K562 (cell line): ENCODE results near the gene LTN1. TPM values are rescaled to one million over a fixed set of nuclear protein-coding genes. Genes with fewer than 3 reads are reported as not detected.

Source experiments
- HDAC6 ChIP-seq: IDR thresholded peaks from 2 replicates; pipeline ENCODE4 v1.6.1; 2012; ENCODE audit warnings: low read depth, mild to moderate bottlenecking, control low read depth, inconsistent platforms, low read length, moderate library complexity
- HIVEP1 ChIP-seq: fragments of 250-450 bp; sonication (Bioruptor Pico); IDR thresholded peaks from 2 replicates; pipeline ENCODE4 v1.4.0; 2020; ENCODE audit warnings: mild to moderate bottlenecking
- KHSRP ChIP-seq: fragments of 450-650 bp; IDR thresholded peaks from 2 replicates; pipeline ENCODE4 v1.6.1; 2017
- KLF1 ChIP-seq: fragments of 450-650 bp; IDR thresholded peaks from 2 replicates; pipeline ENCODE4 v1.6.1; 2016; ENCODE audit warnings: missing genetic modification characterization, missing compliant biosample characterization
- MBD2 ChIP-seq: sonication (generic); IDR thresholded peaks from 2 replicates; pipeline ENCODE4 v1.6.1; 2016; ENCODE audit warnings: low read depth, borderline replicate concordance
- MLX ChIP-seq, 2 experiments: fragments of 450-650 bp in 1 of 2; sonication (generic) in 1 of 2; formaldehyde crosslinking; conservative IDR thresholded peaks; 2 replicates each; pipeline versions ENCODE4 v1.4.0 to v1.8.1; 2020 to 2022; ENCODE audit warnings: mild to moderate bottlenecking in 1 of 2, missing genetic modification reagents in 1 of 2
- NR2F6 ChIP-seq: fragments of 450-650 bp; formaldehyde crosslinking; IDR thresholded peaks from 2 replicates; pipeline ENCODE4 v1.4.0; 2020; ENCODE audit warnings: mild to moderate bottlenecking
- PKNOX1 ChIP-seq: fragments of 450-650 bp; IDR thresholded peaks from 2 replicates; pipeline ENCODE4 v1.6.1; 2016
- POLR3A ChIP-seq: IDR thresholded peaks from 2 replicates; pipeline ENCODE4 v1.6.1; 2011; ENCODE audit warnings: borderline replicate concordance, mild to moderate bottlenecking, moderate library complexity; ENCODE audit not compliant: insufficient read length, insufficient read depth; ENCODE audit errors: extremely low read depth
- SPI1 ChIP-seq: IDR thresholded peaks from 2 replicates; pipeline ENCODE4 v1.6.1; 2011; ENCODE audit warnings: low read depth, low read length, control low read depth, borderline replicate concordance
- ZEB2 ChIP-seq: fragments of 450-650 bp; IDR thresholded peaks from 2 replicates; pipeline ENCODE4 v1.6.1; 2016
- ZNF395 ChIP-seq: fragments of 200-800 bp; sonication (Bioruptor generic); IDR thresholded peaks from 2 replicates; pipeline ENCODE4 v1.6.1; 2017; ENCODE audit warnings: missing genetic modification characterization, missing compliant biosample characterization
- ZNF766 ChIP-seq: fragments of 200-800 bp; sonication (Bioruptor generic); conservative IDR thresholded peaks from 2 replicates; pipeline ENCODE4 v1.6.1; 2016; ENCODE audit warnings: missing genetic modification characterization, missing compliant biosample characterization
- polyA plus RNA-seq, 8 experiments: library from polyadenylated mRNA; depleted of rRNA in 4 of 8; stranded (reverse) in 5 of 8; unstranded in 3 of 8; fragments of >200 nt; fragmentation: Nextera tagmentation in 2 of 8; fragmentation: Illumina TruSeq in 1 of 8; extraction: Ambion mirVana in 2 of 8; extraction: Trizol in 1 of 8; gene quantifications; 2 replicates each; pipeline versions ENCODE4 v1.2.1 to v1.2.3, GENCODE V29; 2011 to 2014; ENCODE audit warnings: inconsistent platforms in 1 of 8, missing spikeins in 1 of 8
- total RNA-seq, 7 experiments: library from RNA; depleted of rRNA in 6 of 7; stranded (reverse); fragments of >200 nt in 6 of 7; fragmentation: Illumina TruSeq in 2 of 7; extraction: Trizol in 2 of 7; gene quantifications; 2 replicates each; pipeline versions ENCODE4 v1.2.1 to v1.2.3, GENCODE V29; 2011 to 2021; ENCODE audit warnings: low replicate concordance in 1 of 7
- TF ChIP-seq, protein P1 (sequence below): fragments of 250-450 bp; sonication (Bioruptor Pico); IDR thresholded peaks from 2 replicates; pipeline ENCODE4 v1.8.0; 2021; ENCODE audit warnings: borderline replicate concordance, mild to moderate bottlenecking, moderate library complexity; ENCODE audit not compliant: poor library complexity, severe bottlenecking
- TF ChIP-seq, protein P2 (sequence below), 3 experiments: fragments of 200-800 bp in 1 of 3; fragments of 250-450 bp in 1 of 3; fragments of 450-650 bp in 1 of 3; sonication (Bioruptor Pico) in 1 of 3; sonication (Bioruptor generic) in 1 of 3; formaldehyde crosslinking in 1 of 3; IDR thresholded peaks; 2 replicates each; pipeline versions ENCODE4 v1.6.1 to v1.8.0; 2016 to 2022; ENCODE audit warnings: mild to moderate bottlenecking in 2 of 3, missing genetic modification characterization in 2 of 3, missing compliant biosample characterization in 1 of 3, moderate library complexity in 1 of 3
- TF ChIP-seq, protein P3 (sequence below): fragments of 200-400 bp; formaldehyde crosslinking; IDR thresholded peaks from 2 replicates; pipeline ENCODE4 v1.6.1; 2017; ENCODE audit warnings: mild to moderate bottlenecking, low read depth, low read length, moderate library complexity

Gene LTN1
- total and polyA plus RNA-seq, 9 of the 15 experiments (the other 6 are each of a cell fraction or from before 2014, with no cell fraction given): 15.7 to 49.6 (median 28.7) TPM

GRCh38 chr21:28992526-28993292 is at the start of gene LTN1 (continued):
- TF ChIP-seq PKNOX1: peak; percentile 99
- 0 out of 2 replicates have a peak, but pooled peaks have one; percentile 39 for TF ChIP-seq NR2F6
- TF ChIP-seq, protein P1, sequence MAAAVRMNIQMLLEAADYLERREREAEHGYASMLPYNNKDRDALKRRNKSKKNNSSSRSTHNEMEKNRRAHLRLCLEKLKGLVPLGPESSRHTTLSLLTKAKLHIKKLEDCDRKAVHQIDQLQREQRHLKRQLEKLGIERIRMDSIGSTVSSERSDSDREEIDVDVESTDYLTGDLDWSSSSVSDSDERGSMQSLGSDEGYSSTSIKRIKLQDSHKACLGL (CRISPR knock-in tag): peak; percentile 33
- TF ChIP-seq MBD2: peak; percentile 96
- TF ChIP-seq ZEB2: peak; percentile 96
- peak; percentile 80 for TF ChIP-seq SPI1
- TF ChIP-seq ZNF395: peak; percentile 61; the same call in 1 of the 2 replicates
- no peak for TF ChIP-seq POLR3A
- TF ChIP-seq, protein P2, sequence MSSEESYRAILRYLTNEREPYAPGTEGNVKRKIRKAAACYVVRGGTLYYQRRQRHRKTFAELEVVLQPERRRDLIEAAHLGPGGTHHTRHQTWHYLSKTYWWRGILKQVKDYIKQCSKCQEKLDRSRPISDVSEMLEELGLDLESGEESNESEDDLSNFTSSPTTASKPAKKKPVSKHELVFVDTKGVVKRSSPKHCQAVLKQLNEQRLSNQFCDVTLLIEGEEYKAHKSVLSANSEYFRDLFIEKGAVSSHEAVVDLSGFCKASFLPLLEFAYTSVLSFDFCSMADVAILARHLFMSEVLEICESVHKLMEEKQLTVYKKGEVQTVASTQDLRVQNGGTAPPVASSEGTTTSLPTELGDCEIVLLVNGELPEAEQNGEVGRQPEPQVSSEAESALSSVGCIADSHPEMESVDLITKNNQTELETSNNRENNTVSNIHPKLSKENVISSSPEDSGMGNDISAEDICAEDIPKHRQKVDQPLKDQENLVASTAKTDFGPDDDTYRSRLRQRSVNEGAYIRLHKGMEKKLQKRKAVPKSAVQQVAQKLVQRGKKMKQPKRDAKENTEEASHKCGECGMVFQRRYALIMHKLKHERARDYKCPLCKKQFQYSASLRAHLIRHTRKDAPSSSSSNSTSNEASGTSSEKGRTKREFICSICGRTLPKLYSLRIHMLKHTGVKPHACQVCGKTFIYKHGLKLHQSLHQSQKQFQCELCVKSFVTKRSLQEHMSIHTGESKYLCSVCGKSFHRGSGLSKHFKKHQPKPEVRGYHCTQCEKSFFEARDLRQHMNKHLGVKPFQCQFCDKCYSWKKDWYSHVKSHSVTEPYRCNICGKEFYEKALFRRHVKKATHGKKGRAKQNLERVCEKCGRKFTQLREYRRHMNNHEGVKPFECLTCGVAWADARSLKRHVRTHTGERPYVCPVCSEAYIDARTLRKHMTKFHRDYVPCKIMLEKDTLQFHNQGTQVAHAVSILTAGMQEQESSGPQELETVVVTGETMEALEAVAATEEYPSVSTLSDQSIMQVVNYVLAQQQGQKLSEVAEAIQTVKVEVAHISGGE (CRISPR knock-in tag; IDR thresholded peaks at IDR 0.05): peak; percentile 95 to 99 (median 97); a peak in 5 of 6 replicates
- TF ChIP-seq HIVEP1: peak; percentile 45; the same call in 1 of the 2 replicates
- TF ChIP-seq MLX (CRISPR knock-in tag; conservative IDR thresholded peaks at IDR 0.05): 0 out of 4 replicates have a peak, but pooled peaks have one; percentile 10 to 23
- TF ChIP-seq ZNF766 (CRISPR knock-in tag): peak; percentile 64; the same call in 1 of the 2 replicates
- no peak for TF ChIP-seq KHSRP
- TF ChIP-seq KLF1: peak; percentile 77
- peak; percentile 63; the same call in 1 of the 2 replicates for TF ChIP-seq HDAC6
- TF ChIP-seq, protein P3, sequence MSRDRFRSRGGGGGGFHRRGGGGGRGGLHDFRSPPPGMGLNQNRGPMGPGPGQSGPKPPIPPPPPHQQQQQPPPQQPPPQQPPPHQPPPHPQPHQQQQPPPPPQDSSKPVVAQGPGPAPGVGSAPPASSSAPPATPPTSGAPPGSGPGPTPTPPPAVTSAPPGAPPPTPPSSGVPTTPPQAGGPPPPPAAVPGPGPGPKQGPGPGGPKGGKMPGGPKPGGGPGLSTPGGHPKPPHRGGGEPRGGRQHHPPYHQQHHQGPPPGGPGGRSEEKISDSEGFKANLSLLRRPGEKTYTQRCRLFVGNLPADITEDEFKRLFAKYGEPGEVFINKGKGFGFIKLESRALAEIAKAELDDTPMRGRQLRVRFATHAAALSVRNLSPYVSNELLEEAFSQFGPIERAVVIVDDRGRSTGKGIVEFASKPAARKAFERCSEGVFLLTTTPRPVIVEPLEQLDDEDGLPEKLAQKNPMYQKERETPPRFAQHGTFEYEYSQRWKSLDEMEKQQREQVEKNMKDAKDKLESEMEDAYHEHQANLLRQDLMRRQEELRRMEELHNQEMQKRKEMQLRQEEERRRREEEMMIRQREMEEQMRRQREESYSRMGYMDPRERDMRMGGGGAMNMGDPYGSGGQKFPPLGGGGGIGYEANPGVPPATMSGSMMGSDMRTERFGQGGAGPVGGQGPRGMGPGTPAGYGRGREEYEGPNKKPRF: no peak
